ENCODE measurements around the gene LMX1A. TPM values are rescaled to one million over a fixed set of nuclear protein-coding genes. Genes with fewer than 3 reads are reported as not detected.

LMX1A gene
- total RNA-seq, 1 donor from 2014 or later, result 8.7 TPM

GRCh38 chr1:165284454-165284853, 72.1 kb downstream of the LMX1A start:
- H3K9ac ChIP-seq, result no peak overlapping the region
- H3K4me2 ChIP-seq, result no peak overlapping the region
- H4K20me1 ChIP-seq (ENCODE audit: low read depth), result no peaks in the 10 kb centered on the region
- Mint-ChIP-seq H3K4me1 (peaks cover 85% of the 10 kb centered on the region), H3K4me3 (no peak overlapping the region), H3K36me3 (peaks cover 2% of the 10 kb centered on the region), H3K27me3 (ENCODE audit: insufficient read depth, low read depth) (peaks cover 34% of the 10 kb centered on the region), H3K27ac (peak overlapping the region; percentile 82), H3K9me3 (no peaks in the 10 kb centered on the region)
- TF ChIP-seq, protein P1, sequence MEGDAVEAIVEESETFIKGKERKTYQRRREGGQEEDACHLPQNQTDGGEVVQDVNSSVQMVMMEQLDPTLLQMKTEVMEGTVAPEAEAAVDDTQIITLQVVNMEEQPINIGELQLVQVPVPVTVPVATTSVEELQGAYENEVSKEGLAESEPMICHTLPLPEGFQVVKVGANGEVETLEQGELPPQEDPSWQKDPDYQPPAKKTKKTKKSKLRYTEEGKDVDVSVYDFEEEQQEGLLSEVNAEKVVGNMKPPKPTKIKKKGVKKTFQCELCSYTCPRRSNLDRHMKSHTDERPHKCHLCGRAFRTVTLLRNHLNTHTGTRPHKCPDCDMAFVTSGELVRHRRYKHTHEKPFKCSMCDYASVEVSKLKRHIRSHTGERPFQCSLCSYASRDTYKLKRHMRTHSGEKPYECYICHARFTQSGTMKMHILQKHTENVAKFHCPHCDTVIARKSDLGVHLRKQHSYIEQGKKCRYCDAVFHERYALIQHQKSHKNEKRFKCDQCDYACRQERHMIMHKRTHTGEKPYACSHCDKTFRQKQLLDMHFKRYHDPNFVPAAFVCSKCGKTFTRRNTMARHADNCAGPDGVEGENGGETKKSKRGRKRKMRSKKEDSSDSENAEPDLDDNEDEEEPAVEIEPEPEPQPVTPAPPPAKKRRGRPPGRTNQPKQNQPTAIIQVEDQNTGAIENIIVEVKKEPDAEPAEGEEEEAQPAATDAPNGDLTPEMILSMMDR (IDR thresholded peaks at IDR 0.05), result no peak
- no peak for TF ChIP-seq EZH2 (IDR thresholded peaks at IDR 0.05)
- TF ChIP-seq EZH2phosphoT487 (IDR thresholded peaks at IDR 0.05), result no peak
- no peaks in the 10 kb centered on the region for H3K9me3 ChIP-seq (ENCODE audit: low read depth)
- H3K27ac ChIP-seq, result no peak overlapping the region
- no peak overlapping the region for H2AFZ ChIP-seq (replicated peaks)
- DNase-seq (ENCODE audit: low spot score), result no peak
- H3K79me2 ChIP-seq (ENCODE audit: low read depth), result no peaks in the 10 kb centered on the region
- peaks cover 19% of the 10 kb centered on the region for H3F3A ChIP-seq (ENCODE audit: low read depth)
- H3K27me3 ChIP-seq, result no peaks in the 10 kb centered on the region
- no peaks in the 10 kb centered on the region for H3K36me3 ChIP-seq
- H3K4me3 ChIP-seq, result no peak overlapping the region
- H3K4me1 ChIP-seq, result peaks cover 41% of the 10 kb centered on the region

DNA sequence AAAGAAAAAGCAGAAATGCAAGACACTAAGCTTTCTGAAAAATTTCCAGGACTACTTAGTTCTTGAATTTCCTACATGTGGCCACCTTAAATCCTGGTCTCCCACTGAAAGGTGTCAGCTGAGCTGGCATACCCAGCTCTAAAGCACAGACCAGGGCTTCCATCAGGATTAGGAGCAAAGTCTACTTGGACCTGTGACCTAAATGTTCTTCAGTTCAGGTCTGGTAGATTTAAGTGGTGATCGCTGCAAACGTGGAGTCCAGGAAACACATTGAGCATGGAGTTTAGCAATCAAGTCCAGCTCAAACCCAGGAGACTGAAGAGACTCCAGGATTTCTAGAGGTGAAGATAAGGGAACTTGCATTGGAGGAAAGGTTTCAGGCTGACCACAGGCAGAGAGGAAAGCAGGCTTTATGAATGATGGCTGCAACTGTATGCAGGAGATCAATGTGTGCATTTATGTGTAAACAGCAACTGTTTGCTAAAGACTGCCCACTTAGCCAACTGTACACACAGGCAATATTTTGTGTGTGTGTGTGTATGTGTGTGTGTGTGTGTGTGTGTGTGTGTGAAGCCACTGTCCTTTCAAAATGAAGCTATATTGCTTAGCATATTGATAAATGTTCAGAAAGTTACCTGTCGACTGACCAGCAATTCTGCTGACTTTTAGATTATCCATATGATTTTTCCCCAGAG, 75.2 kb downstream of the LMX1A start:
- H3K9ac ChIP-seq, result no peak overlapping the region
- no peak overlapping the region for H3K4me2 ChIP-seq
- H3K27ac ChIP-seq, result no peak overlapping the region
- Mint-ChIP-seq H3K36me3 (peaks cover 2% of the 10 kb centered on the region), H3K27ac (peak overlapping the region; percentile 73), H3K4me1 (peaks cover 86% of the 10 kb centered on the region), H3K9me3 (no peaks in the 10 kb centered on the region), H3K27me3 (ENCODE audit: insufficient read depth, low read depth) (peaks cover 36% of the 10 kb centered on the region), H3K4me3 (no peak overlapping the region)
- H4K20me1 ChIP-seq (ENCODE audit: low read depth), result no peaks in the 10 kb centered on the region
- no peaks in the 10 kb centered on the region for H3K36me3 ChIP-seq
- H3K9me3 ChIP-seq (ENCODE audit: low read depth), result no peaks in the 10 kb centered on the region
- H3F3A ChIP-seq (ENCODE audit: low read depth), result peaks cover 15% of the 10 kb centered on the region
- no peak overlapping the region for H2AFZ ChIP-seq (replicated peaks)
- H3K27me3 ChIP-seq, result no peaks in the 10 kb centered on the region
- peaks cover 36% of the 10 kb centered on the region for H3K4me1 ChIP-seq
- no peak for DNase-seq (ENCODE audit: low spot score)
- no peak for TF ChIP-seq EZH2 (IDR thresholded peaks at IDR 0.05)
- TF ChIP-seq, protein P1 (IDR thresholded peaks at IDR 0.05), result no peak
- no peak for TF ChIP-seq EZH2phosphoT487 (IDR thresholded peaks at IDR 0.05)
- no peaks in the 10 kb centered on the region for H3K79me2 ChIP-seq (ENCODE audit: low read depth)
- no peak overlapping the region for H3K4me3 ChIP-seq

DNA sequence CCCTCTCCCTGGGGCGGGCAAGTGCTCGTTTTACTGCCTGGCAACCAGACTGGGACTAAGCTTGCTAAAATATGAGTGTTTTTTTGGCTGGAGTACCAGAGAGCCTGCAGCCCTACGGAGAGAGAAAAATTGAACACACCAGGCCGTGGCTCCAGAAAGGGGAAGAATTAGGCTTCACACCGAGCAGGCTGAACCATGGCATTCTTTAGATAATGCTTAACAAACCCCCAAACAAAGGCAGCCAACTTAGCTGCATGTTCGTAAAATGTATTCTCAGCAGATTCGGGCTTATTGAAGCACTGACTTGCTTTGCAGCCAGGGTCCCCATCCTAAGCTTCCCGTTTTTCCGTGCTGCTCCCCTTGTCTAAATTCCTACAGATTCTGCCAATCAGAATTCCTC, 76.6 kb downstream of the LMX1A start:
- Histone ChIP-seq H2AFZ (replicated peaks) (peak overlapping the region; percentile 91), H3K36me3 (no peaks in the 10 kb centered on the region)
- TF ChIP-seq, protein P1 (IDR thresholded peaks at IDR 0.05), result no peak
- no peak for TF ChIP-seq EZH2 (IDR thresholded peaks at IDR 0.05)
- TF ChIP-seq EZH2phosphoT487 (IDR thresholded peaks at IDR 0.05), result no peak

More for the DNA sequence above, 76.6 kb downstream of the LMX1A start:
- Histone ChIP-seq H3K4me2 (peak overlapping the region; percentile 46), H3F3A (ENCODE audit: low read depth) (peaks cover 15% of the 10 kb centered on the region), H3K27ac (no peak overlapping the region), H3K79me2 (ENCODE audit: low read depth) (no peaks in the 10 kb centered on the region), H3K4me3 (no peak overlapping the region), H3K9me3 (ENCODE audit: low read depth) (no peaks in the 10 kb centered on the region), H4K20me1 (ENCODE audit: low read depth) (no peaks in the 10 kb centered on the region), H3K27me3 (no peaks in the 10 kb centered on the region), H3K4me1 (peaks cover 51% of the 10 kb centered on the region), H3K9ac (no peak overlapping the region)
- Mint-ChIP-seq H3K4me3 (peak overlapping the region; percentile 33), H3K27ac (peak overlapping the region; percentile 73), H3K4me1 (peaks cover 88% of the 10 kb centered on the region), H3K27me3 (ENCODE audit: insufficient read depth, low read depth) (peaks cover 36% of the 10 kb centered on the region), H3K9me3 (no peaks in the 10 kb centered on the region), H3K36me3 (peaks cover 2% of the 10 kb centered on the region)
- DNase-seq (ENCODE audit: low spot score), result peak; percentile 62
